Duodenal mucosa (tissue), 2 donors: Measurements from ENCODE around the gene STRN3.
"Not testable (repeated sequence)": the region's sequence is repeated elsewhere in the genome, so short reads cannot be mapped to it uniquely, and the experiment has no call there.

ENCODE experiments used
- H3K27ac ChIP-seq: one replicate; pipeline ENCODE4 v1.7.0; 2013; ENCODE audit warnings: low read depth, low read length
- H3K27me3 ChIP-seq, 2 donors: one replicate each; pipeline ENCODE4 v1.7.0; 2013; ENCODE audit warnings: low read length in 2 of 2, control low read depth in 1 of 2; ENCODE audit not compliant: insufficient read depth in 2 of 2, control insufficient read depth in 1 of 2
- H3K36me3 ChIP-seq, 2 donors: one replicate each; pipeline ENCODE4 v1.7.0; 2013; ENCODE audit warnings: low read length in 2 of 2, control low read depth in 1 of 2; ENCODE audit not compliant: insufficient read depth in 2 of 2, control insufficient read depth in 1 of 2
- H3K4me1 ChIP-seq, 2 donors: one replicate each; pipeline ENCODE4 v1.7.0; 2013; ENCODE audit warnings: low read length in 2 of 2, control low read depth in 1 of 2; ENCODE audit not compliant: insufficient read depth in 2 of 2, control insufficient read depth in 1 of 2
- H3K4me3 ChIP-seq, 2 donors: one replicate each; pipeline ENCODE4 v1.7.0; 2013; ENCODE audit warnings: low read length in 2 of 2, low read depth in 1 of 2
- H3K9ac ChIP-seq, 2 donors: one replicate each; pipeline ENCODE4 v1.7.0; 2013; ENCODE audit warnings: low read length in 2 of 2, low read depth in 1 of 2
- H3K9me3 ChIP-seq, 2 donors: one replicate each; pipeline ENCODE4 v1.7.0; 2013; ENCODE audit warnings: low read length in 2 of 2, control low read depth in 1 of 2; ENCODE audit not compliant: control insufficient read depth in 1 of 2

STRN3 gene

DNA sequence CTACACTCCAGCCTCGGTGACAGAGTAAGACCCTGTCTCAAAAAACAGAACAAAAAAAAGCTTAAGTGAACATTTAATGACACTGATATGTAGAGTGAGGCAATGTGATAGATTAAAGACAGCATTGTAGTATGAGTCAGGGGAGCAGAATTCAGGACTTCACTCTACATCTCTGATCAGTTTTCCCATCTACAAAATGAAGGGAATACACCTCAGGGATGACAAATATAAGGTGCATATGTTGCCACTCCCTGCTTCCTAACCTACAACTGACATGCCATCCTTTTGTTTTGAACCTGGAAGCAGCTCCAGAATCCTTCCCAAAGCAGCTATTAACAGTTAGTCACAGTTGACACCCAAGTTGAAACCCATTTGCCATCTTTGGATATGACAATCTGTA lies 30.9 kb upstream of the STRN3 start:
- no peak overlapping the region for H3K27ac ChIP-seq
- no peaks in the 10 kb centered on the region for H3K9me3 ChIP-seq
- H3K4me3 ChIP-seq = no peak overlapping the region
- H3K36me3 ChIP-seq = no peaks in the 10 kb centered on the region
- no peak overlapping the region for H3K9ac ChIP-seq
- no peaks in the 10 kb centered on the region for H3K27me3 ChIP-seq
- peaks cover 4 to 14% of the 10 kb centered on the region in 2 donors for H3K4me1 ChIP-seq

DNA sequence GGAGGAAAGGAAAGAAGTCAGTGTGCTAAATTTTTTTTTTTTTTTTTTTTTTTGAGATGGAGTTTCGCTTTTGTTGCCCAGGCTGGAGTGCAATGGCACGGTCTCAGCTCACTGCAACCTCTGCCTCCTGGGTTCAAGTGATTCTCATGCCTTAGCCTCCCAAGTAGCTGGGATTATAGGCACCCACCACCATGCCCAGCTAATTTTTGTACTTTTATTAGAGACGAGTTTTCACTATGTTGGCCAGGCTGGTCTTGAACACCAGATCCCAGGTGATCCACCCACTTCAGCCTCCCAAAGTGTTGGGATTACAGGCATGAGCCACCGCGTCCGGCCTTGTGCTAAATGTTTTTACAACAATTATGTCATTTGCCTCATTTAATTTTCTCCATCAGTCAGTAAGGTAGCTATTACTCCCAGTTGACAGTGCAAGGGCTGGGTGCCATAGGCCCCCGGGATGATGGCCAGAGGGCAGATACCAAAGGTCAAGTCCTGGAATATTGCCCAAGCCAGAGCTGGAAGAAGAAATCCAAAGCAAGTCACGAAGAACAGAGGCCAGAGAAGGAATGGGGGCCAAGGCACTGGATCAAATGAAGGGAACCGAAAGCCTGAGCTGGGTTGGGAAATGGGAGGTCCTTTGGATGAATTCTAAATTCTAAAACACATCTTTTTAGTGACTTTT lies 26.9 kb upstream of the STRN3 start:
- not testable (repeated sequence) for H3K4me3 ChIP-seq, H3K36me3 ChIP-seq, H3K9me3 ChIP-seq, H3K27me3 ChIP-seq, H3K4me1 ChIP-seq, H3K27ac ChIP-seq, H3K9ac ChIP-seq

DNA sequence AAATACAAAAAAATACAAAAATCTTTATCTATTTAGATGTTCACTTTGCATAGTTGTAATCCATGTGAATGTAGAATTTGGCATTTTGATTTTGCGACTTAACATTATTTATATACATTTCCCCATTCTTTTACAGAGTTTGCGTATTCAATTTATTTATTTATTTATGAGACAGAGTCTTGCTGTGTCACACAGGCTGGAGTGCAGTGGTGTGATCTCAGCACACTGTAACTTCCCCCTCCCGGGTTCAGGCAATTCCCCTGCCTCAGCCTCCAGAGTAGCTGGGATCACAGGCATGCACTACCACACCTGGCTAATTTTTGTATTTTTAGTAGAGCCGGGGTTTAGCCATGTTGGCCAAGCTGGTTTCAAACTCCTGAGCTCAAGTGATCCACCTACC lies 25.3 kb upstream of the STRN3 start:
- no peak overlapping the region for H3K27ac ChIP-seq
- H3K27me3 ChIP-seq = no peaks in the 10 kb centered on the region
- H3K4me1 ChIP-seq = peaks cover 0 to 5% of the 10 kb centered on the region in 2 donors
- H3K9ac ChIP-seq = no peak overlapping the region
- H3K36me3 ChIP-seq = no peaks in the 10 kb centered on the region
- H3K9me3 ChIP-seq = no peaks in the 10 kb centered on the region
- H3K4me3 ChIP-seq = no peak overlapping the region

DNA sequence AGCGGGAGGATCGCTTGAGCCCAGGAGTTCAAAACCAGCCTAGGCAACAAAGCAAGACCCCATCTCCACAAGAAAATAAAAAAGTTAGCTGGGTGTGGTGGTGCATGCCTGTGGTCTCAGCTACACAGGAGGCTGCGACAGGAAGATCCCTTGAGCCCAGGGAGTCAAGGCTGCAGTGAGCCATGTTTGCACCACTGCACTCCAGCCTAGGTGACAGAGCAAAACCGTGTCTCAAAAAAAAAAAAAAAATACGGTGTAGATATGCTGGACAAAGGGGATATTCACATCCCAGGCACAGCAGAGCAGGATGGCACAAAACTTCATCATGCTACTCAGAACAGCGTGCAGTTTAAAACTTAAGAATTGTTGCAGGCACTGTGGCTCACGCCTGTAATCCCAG lies 24.8 kb upstream of the STRN3 start:
- H3K27me3 ChIP-seq = no peaks in the 10 kb centered on the region
- no peaks in the 10 kb centered on the region for H3K9me3 ChIP-seq
- no peak overlapping the region for H3K9ac ChIP-seq
- H3K27ac ChIP-seq = no peak overlapping the region
- peaks cover 0 to 5% of the 10 kb centered on the region in 2 donors for H3K4me1 ChIP-seq
- H3K36me3 ChIP-seq = no peaks in the 10 kb centered on the region
- no peak overlapping the region for H3K4me3 ChIP-seq

DNA sequence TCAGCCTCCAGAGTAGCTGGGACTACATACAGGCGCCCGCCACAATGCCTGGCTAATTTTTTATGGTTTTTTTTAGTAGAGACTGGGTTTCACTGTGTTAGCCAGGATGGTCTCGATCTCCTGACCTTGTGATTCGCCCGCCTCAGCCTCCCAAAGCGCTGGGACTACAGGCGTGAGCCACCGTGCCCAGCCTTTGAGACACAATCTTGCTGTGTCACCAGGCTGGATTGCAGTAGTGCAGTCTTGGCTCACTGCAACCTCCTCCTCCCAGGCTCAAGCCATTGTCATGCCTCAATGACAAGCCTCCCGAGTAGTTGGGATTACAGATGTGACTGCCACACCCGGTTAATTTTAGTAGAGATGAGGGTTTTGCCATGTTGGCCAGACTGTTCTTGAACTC lies 21.3 kb upstream of the STRN3 start:
- no peaks in the 10 kb centered on the region for H3K4me1 ChIP-seq
- no peak overlapping the region for H3K4me3 ChIP-seq
- H3K27ac ChIP-seq = no peak overlapping the region
- H3K9ac ChIP-seq = no peak overlapping the region
- H3K27me3 ChIP-seq = no peaks in the 10 kb centered on the region
- no peaks in the 10 kb centered on the region for H3K36me3 ChIP-seq
- H3K9me3 ChIP-seq = no peaks in the 10 kb centered on the region

DNA sequence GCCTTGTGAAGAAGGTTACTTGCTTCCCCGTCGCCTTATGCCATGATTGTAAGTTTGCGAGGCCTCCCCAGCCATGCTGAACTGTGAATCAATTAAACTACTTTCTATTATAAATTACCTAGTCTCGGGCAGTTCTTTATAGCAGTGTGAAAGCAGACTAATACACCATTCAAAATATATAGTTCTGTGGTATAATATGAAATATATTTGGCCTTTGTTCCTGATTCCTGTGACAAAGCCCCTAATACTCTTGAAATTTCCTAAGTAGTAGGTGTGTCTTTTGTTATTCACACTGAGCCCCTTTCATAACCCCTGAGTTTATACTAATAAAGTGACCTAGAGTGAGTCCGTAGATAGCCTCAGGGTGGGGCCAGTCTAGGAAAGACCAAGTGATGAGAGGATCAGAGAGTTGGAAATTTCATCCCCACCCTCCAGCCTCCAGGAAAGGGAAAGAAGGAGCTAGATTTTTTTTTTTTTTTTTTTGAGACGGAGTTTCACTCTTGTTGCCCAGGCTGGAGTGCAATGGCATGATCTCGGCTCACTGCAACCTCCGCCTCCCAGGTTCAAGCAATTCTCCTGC lies 19.4 kb upstream of the STRN3 start:
- Histone ChIP-seq H3K27me3 (no peaks in the 10 kb centered on the region), H3K4me1 (no peaks in the 10 kb centered on the region), H3K4me3 (no peak overlapping the region), H3K27ac (no peak overlapping the region), H3K9me3 (no peaks in the 10 kb centered on the region), H3K9ac (no peak overlapping the region), H3K36me3 (no peaks in the 10 kb centered on the region)

DNA sequence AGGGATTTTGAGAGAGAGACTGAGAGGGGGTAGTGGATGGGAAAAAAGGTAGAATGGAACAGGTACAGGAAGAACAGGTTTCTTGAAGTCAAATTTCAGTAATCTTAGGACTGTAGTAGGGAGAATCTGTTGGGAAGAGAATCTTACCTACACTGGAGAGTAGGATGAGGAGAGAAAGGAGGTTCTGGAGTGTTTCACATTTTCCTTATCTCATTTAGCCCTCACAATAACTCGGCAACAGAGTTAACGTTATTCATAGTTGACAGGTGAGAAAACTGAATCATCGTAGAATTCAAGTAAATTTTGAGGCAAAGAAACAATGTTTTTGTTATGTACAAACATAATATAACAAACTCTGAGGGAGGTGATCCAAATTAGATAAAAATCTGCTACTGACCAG lies 17.2 kb upstream of the STRN3 start:
- no peak overlapping the region for H3K4me3 ChIP-seq
- H3K9me3 ChIP-seq = no peaks in the 10 kb centered on the region
- no peaks in the 10 kb centered on the region for H3K36me3 ChIP-seq
- no peak overlapping the region for H3K27ac ChIP-seq
- H3K9ac ChIP-seq = no peak overlapping the region
- no peaks in the 10 kb centered on the region for H3K4me1 ChIP-seq
- no peaks in the 10 kb centered on the region for H3K27me3 ChIP-seq

DNA sequence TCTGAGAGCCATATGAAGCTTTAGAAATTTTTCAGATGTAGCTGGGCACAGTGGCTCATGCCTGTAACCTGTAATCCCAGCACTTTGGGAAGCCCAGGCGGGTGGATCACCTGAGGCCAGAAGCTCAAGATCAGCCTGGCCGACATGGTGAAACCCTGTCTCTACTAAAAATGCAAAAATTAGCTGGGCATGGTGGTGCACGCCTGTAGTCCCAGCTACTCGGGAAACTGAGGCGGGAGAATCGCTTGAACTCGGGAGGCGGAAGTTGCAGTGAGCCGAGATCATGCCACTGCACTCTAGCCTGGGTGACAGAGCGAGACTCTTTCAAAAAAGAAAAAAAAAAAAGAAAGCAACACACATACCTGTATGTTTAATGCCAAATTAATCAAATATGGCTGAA lies 16.7 kb upstream of the STRN3 start:
- H3K36me3 ChIP-seq, H3K4me1 ChIP-seq, H3K9me3 ChIP-seq, H3K27ac ChIP-seq, H3K4me3 ChIP-seq, H3K9ac ChIP-seq, H3K27me3 ChIP-seq: not testable (repeated sequence)

DNA sequence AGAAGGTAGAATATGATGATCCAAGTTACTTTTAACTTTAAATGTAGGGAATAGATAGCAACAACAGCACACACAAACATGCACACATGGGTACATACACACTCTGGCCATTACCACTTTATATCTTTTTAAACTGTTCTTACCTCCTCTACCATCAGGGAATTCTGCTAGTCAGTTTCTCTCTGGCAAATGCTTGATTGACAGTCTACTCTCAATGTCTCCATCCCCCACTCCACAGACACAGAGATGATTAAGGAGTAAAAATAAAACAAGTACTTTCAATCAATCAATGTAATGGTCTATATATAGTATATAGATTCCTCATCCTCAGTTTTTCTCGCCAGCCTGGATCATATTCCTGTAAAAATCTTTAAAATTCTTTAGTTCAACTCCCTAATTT lies 16.1 kb upstream of the STRN3 start:
- Histone ChIP-seq H3K27me3 (no peaks in the 10 kb centered on the region), H3K9me3 (no peaks in the 10 kb centered on the region), H3K36me3 (no peaks in the 10 kb centered on the region), H3K9ac (no peak overlapping the region), H3K27ac (no peak overlapping the region), H3K4me1 (no peaks in the 10 kb centered on the region), H3K4me3 (no peak overlapping the region)

DNA sequence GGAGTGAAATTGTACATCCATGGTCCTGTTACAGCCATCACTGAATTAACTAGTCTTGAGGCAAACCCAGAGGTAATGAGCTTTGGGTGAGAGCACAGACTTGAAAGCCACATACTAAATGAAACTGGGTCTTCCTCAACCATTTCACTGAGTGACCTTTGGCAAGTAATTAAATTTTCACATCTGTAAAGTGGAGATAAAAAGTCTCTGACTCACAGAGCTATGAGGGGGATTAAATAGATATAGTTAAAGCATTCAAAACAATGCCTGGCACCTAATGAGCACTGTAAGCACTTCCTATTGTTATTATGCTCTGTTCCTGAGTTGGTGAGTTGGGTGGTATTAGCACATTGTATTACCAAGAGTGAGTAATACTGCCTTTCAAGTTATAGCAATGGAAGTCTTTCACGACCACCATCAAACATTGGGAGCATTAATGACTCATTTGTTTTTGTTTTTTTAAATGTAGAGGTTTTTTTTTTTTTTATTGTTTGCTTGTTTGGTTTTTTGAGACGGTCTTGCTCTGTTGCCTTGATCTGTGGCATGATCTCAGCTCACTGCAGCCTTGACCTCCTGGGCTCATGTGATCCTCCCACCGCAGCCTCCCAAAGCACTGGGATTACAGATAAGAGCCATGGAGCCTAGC lies 12.5 kb upstream of the STRN3 start:
- H3K9ac ChIP-seq = no peak overlapping the region
- no peaks in the 10 kb centered on the region for H3K9me3 ChIP-seq
- no peak overlapping the region for H3K4me3 ChIP-seq
- H3K27ac ChIP-seq = no peak overlapping the region
- H3K36me3 ChIP-seq = no peaks in the 10 kb centered on the region
- peaks cover 0 to under 1% of the 10 kb centered on the region in 2 donors for H3K4me1 ChIP-seq
- no peaks in the 10 kb centered on the region for H3K27me3 ChIP-seq
